HG02970 (cell line): ENCODE measurements around the gene PSPH.
"Not testable (repeated sequence)": the region's sequence is repeated elsewhere in the genome, so short reads cannot be mapped to it uniquely, and the experiment has no call there.

Experiments
- ATAC-seq: cut with Tn5 transposase; IDR thresholded peaks from one replicate; pipeline ENCODE4 v1.9.1; 2021; ENCODE audit warnings: mild to moderate bottlenecking, moderate library complexity, moderate number of reproducible peaks; ENCODE audit not compliant: unreplicated experiment, low FRiP score

Gene PSPH

GRCh38 chr7:56017015-56017414 is 34.2 kb downstream of the PSPH start:
- ATAC-seq = not testable (repeated sequence)

- no peak for ATAC-seq
Measured at GRCh38 chr7:56009695-56010094, 41.5 kb downstream of the PSPH start.

GRCh38 chr7:56007891-56008290 is 43.4 kb downstream of the PSPH start:
- ATAC-seq = no peak

GRCh38 chr7:56007167-56007652 is 44.0 kb downstream of the PSPH start:
- no peak for ATAC-seq

GRCh38 chr7:56003749-56004148 is 47.5 kb downstream of the PSPH start:
- no peak for ATAC-seq

GRCh38 chr7:55996856-55997500 is 54.3 kb downstream of the PSPH start:
- ATAC-seq = no peak

GRCh38 chr7:55992346-55992745 is 58.9 kb downstream of the PSPH start:
- ATAC-seq = no peak

GRCh38 chr7:55983537-55983936 is 67.7 kb downstream of the PSPH start:
- ATAC-seq = no peak

GRCh38 chr7:55980266-55980665 is 71.0 kb downstream of the PSPH start:
- ATAC-seq = no peak

- no peak for ATAC-seq
Measured at GRCh38 chr7:55977831-55978230, 73.4 kb downstream of the PSPH start.

GRCh38 chr7:55975988-55976633 is 75.1 kb downstream of the PSPH start:
- no peak for ATAC-seq

- no peak for ATAC-seq
Measured at GRCh38 chr7:55973747-55974250, 77.4 kb downstream of the PSPH start.

- ATAC-seq = no peak
Measured at GRCh38 chr7:55970978-55971377, 80.3 kb downstream of the PSPH start.

- ATAC-seq = no peak
Measured at GRCh38 chr7:55970561-55970960, 80.7 kb downstream of the PSPH start.

- no peak for ATAC-seq
Measured at GRCh38 chr7:55969391-55969790, 81.9 kb downstream of the PSPH start.

GRCh38 chr7:55966851-55967250 is 84.4 kb downstream of the PSPH start:
- no peak for ATAC-seq

GRCh38 chr7:55965805-55966421 is 85.3 kb downstream of the PSPH start:
- no peak for ATAC-seq

GRCh38 chr7:55965100-55965470 is 86.2 kb downstream of the PSPH start:
- ATAC-seq = no peak

- peak; percentile 75 for ATAC-seq
Measured at GRCh38 chr7:55964261-55965099, 86.8 kb downstream of the PSPH start, which contains the start of gene NIPSNAP2. NIPSNAP2 (plus strand) TSS chr7:55964585; CDS start chr7:55964610, 25 bp downstream.

- no peak for ATAC-seq
Measured at GRCh38 chr7:55963584-55964168, 87.6 kb downstream of the PSPH start.
